Heart left ventricle (tissue), 13 donors: Measurements from ENCODE around the gene SLC35B4.
A peak's percentile ranks its signal among the peaks of the same experiment; 100 is the strongest.

ENCODE experiments used
- POLR2A ChIP-seq, 2 donors: fragments of 450-650 bp; IDR thresholded peaks; one replicate each; pipeline ENCODE4 v1.6.1; 2017; ENCODE audit warnings: antibody characterized with exemption in 2 of 2, mild to moderate bottlenecking in 2 of 2, moderate library complexity in 2 of 2
- TF ChIP-seq, protein P1 (sequence below), 12 donors: fragments of 200-600 bp; sonication (generic) in 4 of 12; IDR thresholded peaks; one replicate each; pipeline versions ENCODE4 v1.5.0 to v1.8.0; 2018 to 2022; ENCODE audit warnings: antibody characterized with exemption in 12 of 12, mild to moderate bottlenecking in 5 of 12
- donor health status: ischemic (EF 13 %, LVEDD 7.1; RV severe dilation, severe dysfunction).
- donor health status: DM: no; HTN: yes; CAD: no.
- donor health status: DM: no; HTN: no; CAD: no.
- donor health status: ischemic (EF 25% LVEDD 6.9; RV normal size, moderate dysfunction).
- donor health status: ischemic (EF 25% LVEDD 5.7; RV mildly dilated, moderate dysfunction).
- donor health status: ischemic (EF 35%, LVEDD 5.7; RV mildly dilated, moderate dysfunction).
- donor health status: nonischemic (EF 11% LVEDD 7.7; RV severe dilation, severe dysfunction).
- donor health status: DM: yes; HTN: yes; CAD: no.
- donor health status: PGD.
- donor health status: ischemic (EF 29% LVEDD 5.4; RV normal size, mild dysfunction).
- donor health status: nonischemic (EF 23%, LVEDD 6.1; RV moderate dilation, normal function).

DNA sequence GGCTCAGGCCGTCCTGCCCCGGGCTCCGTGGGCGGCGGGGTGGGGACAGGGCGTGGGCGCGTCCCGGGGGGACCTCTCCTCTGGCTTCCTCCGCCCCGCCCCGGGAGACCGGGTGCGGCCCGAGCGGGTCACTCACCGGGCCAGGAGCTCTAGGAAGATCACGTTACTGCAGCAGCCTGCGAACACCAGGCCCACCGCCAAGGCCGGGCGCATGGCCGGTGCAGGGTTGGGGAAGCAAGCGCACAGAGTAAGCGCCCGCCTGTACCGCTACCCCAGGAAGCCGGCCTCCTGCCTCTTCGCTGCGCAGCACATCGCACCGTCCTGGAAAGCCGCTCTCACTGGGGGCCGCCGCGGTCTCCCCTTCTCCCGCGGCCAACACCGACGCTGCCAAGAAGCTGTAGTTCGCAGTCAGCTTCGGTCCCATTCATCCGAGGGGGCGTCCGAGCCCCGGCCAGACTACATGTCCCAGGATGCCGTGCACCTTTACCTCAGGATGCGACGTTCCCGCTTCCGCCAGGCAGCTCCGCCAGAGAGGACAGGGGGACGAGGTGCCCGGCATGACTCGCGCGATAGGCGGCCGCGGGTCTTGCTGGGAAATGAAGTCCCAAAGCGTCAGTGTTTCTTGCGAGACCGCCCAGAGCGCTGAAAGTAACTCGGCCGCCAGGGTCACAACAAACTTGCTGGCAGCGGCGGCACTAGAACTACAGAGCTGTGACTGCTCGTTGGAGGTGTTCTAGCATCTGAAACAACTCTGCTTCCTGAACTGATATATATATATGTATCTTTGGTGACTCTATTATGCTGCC lies at the start of gene SLC35B4:
- TF ChIP-seq, protein P1, sequence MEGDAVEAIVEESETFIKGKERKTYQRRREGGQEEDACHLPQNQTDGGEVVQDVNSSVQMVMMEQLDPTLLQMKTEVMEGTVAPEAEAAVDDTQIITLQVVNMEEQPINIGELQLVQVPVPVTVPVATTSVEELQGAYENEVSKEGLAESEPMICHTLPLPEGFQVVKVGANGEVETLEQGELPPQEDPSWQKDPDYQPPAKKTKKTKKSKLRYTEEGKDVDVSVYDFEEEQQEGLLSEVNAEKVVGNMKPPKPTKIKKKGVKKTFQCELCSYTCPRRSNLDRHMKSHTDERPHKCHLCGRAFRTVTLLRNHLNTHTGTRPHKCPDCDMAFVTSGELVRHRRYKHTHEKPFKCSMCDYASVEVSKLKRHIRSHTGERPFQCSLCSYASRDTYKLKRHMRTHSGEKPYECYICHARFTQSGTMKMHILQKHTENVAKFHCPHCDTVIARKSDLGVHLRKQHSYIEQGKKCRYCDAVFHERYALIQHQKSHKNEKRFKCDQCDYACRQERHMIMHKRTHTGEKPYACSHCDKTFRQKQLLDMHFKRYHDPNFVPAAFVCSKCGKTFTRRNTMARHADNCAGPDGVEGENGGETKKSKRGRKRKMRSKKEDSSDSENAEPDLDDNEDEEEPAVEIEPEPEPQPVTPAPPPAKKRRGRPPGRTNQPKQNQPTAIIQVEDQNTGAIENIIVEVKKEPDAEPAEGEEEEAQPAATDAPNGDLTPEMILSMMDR (IDR thresholded peaks at IDR 0.05), result peak in 10 of 12 donors; percentile 8 to 52 (median 34)
- peak in 1 of 2 donors; percentile 42 for TF ChIP-seq POLR2A (IDR thresholded peaks at IDR 0.05)
